GM19025 (cell line): ENCODE results near the gene FGF4.
"Not testable (repeated sequence)": the region's sequence is repeated elsewhere in the genome, so short reads cannot be mapped to it uniquely, and the experiment has no call there.

Experiments used
- ATAC-seq: cut with Tn5 transposase; IDR thresholded peaks from one replicate; pipeline ENCODE4 v1.9.1; 2021; ENCODE audit warnings: mild to moderate bottlenecking, low read depth, moderate library complexity; ENCODE audit not compliant: unreplicated experiment

FGF4 gene

DNA sequence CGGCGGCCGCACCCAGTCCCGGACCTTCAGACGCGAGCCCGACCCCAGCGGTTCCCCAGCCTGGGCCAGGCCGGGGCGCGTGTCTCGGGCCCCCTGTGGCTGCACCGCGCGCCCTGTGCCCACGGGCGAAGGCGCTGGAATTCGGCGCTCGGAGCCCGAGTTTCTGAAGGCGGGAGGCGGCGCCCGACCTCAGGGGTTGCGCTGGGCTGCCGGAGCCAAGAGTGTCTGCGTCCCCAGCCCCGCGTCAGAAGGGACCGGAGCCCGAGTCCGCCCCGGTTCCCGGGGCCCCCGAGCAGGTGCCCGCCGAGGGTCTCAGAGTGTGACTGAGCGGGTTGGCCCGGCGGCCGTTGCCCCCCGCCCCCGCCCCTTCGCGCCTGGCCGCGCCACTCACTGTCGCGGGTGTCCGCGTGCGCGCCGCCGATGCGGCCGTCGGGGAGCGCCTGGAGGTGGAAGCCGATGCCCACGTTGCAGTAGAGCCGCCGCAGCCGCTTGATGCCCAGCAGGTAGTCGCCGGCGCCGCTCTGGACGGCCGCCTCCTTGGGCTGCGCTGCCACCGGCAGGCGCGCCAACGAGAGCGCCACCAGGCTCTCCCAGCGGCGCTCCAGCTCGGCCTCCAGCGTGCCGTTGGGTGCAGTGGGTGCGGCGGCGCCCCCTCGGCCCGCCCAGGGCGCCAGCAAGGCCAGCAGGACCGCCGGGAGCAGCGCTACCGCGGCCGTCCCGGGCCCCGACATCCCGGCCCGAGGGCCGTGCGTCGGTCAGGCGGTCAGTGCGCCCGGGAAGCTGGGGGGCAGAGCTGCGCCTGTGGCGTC lies 583 bp downstream of the FGF4 start:
- ATAC-seq = no peak

DNA sequence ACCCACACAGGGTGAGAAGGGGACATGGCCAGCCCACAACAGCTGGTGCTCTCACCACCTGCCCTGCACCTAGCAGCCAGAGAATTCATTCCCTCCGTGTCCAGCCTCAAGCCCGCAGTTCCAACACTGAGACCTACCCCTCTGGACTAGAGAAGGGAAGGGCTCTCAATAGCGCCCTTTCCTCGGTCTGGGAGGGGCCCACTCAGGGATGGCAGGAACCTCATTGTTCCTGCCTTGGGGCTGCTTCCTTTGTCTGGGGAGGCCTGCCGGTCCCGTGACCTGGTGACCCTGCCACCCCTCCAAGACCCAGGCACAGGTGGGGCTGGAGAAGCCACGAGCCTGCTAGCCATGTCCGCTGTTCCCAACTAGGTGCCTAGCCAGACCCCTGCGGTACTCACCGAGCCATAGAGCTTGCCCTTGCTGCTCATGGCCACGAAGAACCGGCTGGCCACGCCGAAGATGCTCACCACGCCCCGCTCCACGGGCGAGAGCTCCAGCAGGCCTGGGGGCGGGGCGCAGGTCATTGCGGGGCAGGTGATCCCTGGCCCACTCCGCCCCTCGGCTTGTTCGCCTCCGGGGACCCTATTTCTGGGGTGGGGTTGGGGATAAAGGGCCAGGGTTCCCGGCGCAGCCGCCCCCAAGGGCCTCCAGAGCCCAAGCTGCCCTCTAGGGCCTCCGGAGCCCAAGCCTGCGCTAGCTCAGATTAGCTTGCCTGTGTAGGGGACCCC lies 1.4 kb downstream of the FGF4 start:
- ATAC-seq = no peak

DNA sequence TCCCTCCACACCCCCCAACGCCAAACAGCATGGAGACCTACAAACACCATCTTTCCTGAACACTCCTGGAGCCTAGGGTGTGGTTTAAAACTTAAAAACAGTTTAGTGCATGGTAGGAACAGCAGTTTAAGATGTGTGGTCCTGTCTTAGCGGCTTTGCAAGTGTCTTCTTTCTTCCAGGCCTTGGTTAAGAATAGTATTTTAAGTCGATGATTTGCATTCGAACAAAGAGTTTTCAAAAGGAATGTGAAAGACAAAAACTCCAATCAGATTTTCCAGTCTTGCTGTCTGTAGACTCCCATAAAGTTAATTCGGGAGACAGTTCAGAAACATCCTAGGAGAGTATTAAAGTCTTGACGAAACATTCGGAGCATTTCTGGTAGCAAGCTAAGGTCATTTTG lies 3.7 kb downstream of the FGF4 start:
- ATAC-seq = no peak

DNA sequence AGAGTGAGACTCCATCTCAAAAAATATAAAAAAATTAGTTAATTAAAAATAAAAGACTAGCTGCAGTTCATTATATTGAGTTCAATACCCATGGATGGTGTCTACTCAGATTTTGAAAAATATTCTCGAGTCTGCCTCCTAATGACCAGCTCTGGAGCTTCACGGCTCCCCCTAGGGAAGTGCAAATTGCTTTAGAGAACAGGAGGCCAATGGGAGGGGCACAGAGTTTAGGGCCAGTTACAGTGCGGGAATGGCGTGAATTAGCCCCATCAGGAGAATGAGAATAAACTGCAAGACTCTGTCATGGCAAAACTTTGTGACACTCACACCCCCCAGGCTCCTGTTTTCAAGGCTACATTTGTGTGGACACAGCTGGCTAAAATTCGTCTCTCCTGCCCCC lies 4.6 kb downstream of the FGF4 start:
- ATAC-seq = no peak

DNA sequence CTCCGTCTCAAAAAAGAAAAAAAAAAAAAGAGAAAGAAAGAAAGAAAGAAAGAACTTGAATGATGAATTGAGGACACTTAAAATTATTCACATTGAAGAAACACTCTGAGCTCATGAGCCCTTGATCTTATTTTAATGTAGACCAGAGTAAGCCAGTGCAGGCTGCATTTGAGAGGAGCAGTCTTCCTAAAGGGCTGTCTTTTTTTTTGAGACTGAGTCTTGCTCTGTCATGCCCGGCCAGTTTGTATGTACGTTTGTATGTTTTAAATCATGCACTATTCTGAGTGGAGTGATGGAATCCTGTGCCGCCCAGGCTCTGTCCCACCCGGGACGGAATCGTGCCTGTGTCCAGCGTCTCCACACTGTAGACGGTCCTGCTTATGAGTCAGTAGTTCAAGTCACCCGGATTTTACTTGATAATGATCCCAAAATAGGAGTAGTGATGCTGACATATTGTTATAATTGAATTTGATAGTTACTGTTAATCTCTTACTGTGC lies 9.6 kb downstream of the FGF4 start:
- ATAC-seq = no peak

DNA sequence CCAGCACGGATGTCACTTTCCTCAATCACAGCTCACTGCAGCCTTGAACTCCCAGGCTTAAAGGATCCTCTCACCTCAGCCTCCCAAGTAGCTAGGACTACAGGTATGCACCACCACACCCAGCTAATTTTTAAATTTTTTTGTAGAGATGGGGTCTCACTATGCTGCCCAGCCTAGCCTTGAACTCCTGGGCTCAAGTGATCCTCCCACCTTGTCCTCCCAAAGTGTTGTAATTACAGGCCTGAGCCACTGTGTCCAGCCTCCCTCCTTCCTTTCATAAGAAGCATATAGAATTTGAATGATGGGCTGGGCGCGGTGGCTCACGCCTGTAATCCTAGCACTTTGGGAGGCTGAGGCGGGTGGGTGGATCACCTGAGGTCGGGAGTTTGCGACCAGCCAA lies 10.2 kb downstream of the FGF4 start:
- not testable (repeated sequence) for ATAC-seq

DNA sequence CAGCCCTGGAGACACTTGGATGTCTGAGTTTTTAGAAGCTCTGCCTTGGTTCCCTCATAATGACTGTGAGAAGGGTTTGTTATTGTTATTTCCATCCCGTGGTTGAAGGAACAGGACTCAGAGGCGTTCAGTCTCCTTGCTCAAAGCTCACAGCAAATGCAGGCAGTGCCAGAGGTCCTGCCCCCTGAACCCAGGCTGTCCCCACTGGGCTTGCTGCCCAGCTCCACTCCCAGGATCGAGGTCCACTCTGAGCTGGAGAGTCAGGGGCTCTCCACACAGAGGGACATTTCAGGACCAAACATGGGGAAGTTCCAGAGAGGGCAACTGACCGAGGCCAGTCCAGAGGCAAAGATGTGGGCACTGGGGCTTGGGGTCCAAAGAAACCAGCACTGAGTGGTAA lies 14.8 kb downstream of the FGF4 start:
- ATAC-seq = no peak

DNA sequence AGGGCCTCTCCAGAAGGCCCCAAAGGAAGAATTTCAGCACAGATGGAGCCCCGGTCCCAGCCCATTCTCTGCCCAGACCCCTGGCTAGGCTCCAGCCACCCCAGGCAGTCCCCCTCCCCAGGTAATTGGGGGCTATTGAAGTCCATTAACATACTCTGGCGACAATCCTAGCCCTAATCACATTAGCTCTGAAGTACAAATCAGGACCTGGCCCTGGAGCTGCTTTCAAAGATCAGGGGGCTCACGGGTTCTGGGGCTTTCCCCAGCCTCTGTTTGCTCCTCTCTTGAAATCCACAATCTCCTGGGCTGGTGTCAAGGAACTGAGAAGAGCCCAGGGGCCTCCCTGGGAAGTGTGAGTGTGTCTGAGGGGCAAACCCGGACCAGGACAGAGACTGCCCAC lies 22.3 kb downstream of the FGF4 start:
- no peak for ATAC-seq

DNA sequence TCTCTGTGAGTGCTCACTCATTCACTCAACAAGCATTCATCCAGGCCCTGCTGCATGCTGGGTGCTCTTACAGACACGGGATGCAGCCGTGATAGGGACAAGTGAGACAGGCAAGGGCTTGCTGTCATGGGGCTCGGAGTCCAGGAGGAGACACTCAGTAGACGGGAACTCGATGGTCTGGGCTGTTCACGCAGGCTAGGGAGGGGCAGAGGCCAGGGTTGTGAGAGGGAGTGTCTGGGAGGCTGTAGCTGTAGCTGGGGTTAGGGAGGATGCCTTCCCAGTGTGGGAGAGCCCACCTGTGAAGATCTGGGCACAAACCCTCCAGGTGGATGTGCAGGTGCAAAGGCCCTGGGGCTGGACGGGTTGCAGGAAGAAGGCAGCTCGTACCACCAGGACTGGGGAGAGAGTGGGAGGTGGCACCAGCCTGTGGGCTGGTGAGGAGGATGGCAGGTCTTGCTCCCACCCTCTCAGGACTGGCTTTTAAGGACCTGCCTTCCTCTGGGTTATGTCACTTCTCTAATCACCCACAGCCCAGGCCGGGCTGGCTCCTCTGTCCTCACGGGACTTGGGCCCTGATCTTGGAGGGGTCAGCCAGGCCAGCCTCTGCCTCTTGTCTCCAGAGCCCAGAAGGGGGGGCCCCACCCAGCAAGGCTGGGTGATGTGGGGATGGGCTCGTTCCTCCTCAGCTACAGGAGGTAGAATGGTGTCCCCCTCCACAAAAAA lies 24.1 kb downstream of the FGF4 start:
- no peak for ATAC-seq

DNA sequence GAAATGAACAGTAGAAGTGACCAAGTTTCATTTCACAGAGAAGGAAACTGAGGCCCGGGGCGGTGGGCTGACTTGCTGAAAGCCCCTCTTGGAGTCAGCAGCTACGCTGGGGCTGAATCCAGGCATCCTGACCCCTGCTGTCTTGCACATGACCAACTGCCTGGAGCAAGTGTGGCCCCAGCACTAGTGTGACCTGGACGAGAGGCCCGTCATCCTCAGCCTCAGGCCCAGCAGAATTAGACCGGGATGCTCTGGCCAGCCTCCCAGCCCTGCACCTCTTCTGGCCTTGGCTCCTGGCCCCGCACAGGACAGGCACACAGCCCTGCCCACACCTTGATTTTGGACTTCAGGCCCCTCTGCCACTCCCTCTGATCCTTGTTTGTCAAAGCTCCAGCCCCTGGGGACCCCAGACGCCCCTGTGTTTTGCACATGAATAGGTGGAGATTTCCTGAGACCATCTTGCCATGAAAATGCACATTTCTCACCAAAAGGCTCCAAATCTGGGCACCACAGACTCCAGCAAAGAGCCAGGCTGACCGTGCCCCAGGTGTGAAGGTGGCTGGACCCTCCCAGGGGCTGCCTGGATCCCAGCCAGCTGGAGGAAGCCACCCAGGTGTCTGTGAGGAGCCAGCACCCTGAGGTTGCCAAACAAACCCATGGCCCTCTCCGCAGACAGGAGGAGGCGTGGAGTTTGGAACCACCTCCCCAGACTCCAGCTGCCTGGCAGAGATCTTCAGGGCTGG lies 24.9 kb downstream of the FGF4 start:
- no peak for ATAC-seq

DNA sequence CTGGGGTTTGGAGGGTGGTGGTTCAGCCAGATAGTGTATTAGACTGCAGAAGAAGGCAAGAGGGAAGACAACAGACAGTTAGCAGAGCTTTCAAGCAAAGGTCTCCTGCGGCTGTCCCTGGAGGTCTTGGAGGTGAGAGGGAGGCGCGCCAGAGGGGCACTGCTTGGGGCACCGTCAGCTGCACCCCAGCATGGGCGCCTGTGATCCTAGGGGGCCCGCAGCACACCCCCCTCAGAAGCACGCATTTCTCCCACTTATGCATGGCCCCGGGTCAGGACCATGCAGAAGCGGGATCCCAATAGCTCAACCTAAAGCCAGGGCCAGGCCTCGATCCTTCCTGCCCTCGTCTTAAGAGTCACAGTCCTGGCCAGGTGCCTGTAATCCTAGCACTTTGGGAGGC lies 26.5 kb downstream of the FGF4 start:
- ATAC-seq = no peak

DNA sequence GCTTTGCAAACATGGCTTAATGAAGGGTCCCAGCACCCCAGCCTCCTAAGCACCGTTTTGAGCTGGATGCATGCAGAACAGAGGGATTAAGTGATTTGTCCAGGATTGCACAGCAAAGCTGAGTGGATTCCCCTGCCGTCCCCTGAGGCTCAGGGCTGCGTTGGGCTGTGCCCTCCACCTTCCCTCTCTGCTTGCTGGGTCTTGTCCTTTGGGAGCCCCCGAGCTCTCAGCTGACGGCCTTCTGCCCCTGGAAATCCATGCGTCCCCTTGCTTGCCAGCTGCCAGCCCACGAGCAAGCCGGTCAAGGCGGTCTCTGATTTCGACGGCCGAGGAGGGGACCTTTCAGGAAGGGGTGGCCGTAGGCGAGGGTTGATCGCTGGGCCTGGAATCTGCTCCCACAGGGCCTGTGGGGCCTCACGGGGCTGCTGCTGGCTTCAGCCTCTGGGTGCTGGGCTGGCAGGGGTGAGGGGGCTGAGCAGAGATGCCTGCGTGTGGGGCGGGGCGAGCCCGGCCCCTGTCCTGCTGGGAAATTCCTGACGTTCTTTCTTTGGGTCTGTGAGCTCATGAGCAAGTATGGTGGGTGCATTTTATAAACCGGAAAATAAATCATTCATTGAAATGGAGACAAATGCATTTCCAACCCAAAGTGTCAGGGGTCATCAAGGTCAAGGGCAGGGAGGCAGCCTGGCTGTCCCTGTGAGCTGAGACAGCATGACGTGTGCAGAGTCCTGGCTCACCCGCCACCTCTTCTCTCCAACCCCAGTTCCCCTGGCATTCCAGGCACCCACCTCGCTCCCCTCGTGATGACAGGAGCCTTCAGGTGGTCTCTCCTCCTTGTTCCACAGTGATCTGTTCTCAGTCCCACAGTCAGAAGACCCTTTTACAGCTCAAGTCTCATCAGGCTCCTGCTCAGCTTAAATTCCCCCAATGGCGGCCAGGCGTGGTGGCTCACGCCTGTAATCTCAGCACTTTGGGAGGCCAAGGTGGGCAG lies 28.1 kb downstream of the FGF4 start:
- ATAC-seq = no peak

DNA sequence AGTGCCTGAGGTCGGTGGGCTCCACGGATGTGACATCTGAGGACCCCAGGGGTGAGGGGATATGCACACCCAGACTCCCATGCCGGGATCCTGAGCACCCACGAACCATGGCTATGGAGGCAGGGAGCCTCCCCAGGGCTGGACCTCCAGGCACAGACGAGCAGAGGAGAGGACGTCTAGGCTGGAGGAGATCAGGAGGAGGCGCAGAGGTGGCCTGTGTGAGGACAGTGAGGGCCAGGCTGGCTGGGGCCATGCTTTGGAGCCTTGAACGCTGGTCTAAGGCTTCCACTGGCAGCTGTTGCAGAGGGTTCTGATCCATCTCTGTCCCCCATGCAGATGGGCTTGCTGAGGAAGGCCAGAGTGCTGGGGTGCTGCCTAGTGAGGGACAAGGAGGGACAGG lies 29.0 kb downstream of the FGF4 start:
- no peak for ATAC-seq

DNA sequence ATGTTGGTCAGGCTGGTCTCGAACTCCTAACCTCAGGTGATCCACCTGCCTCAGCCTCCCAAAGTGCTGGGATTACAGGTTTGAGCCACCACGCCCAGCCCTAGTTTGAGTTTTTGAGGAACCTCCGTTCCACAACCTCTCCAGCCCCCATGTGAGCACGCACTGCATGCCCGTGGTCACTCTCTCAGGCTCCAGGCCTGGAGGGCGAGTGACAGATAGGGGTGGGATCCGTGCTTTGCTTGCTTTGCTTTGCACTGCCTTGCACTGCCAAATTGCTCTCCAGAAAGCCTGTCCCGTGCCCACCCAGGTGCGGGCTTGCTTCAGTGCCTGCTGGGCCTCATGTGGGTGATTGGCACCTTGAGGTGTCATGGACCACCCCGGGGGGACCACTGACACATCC lies 29.9 kb downstream of the FGF4 start:
- no peak for ATAC-seq

DNA sequence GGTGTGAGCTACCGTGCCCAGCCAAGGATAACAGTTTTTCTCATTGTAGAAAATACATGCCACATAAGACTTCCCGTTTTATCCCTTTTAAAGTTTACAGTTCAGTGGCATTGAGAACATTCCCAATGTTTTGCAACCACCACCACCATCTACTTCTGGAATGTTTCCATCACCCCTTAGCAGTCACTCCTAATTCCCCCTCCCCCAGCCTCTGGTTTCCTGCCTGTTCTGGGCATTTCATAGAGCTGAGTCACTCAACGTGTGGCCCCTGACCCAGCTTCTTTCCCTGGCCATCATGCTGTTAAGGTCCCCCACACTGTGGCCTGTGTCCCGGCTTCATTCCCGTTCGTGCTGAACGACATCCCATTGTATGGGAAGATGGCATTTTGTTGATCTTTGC lies 30.7 kb downstream of the FGF4 start:
- no peak for ATAC-seq

DNA sequence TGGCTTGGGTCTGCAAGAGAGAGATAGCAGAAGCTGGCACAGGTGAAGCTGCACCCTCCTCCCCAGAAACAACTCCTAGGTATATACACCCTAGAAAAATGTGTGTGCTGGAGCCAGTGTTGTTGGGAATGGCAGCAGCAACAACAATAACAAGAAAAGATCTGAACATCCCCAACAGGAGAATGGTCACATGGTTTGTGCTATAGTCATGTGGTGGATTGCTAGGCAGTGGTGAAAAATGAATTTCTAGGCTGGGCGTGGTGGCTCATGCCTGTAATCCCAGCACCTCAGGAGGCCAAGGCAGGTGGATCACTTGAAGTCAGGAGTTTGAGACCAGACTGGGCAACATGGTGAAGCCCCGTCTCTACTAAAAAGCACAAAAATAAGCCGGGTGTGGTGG lies 40.3 kb downstream of the FGF4 start:
- ATAC-seq = no peak

DNA sequence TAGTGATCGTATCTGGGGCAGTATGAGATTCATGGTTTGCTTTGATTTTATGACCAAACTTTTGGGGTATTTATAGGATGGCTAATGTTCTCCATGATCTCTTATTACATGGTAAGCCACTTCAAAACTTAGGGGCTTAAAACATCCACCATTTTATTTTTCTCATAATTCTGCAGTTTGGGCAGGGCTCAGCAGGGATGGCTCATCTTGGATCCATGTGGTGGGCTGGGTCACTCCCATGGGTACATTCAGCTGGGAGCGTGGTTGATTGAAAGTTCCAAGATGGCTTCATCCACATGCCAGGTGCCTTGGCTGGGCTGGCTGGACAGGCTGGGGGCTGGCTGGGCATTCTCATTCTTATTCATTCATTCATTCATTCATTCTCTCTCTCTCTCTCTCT lies 40.8 kb downstream of the FGF4 start:
- no peak for ATAC-seq

DNA sequence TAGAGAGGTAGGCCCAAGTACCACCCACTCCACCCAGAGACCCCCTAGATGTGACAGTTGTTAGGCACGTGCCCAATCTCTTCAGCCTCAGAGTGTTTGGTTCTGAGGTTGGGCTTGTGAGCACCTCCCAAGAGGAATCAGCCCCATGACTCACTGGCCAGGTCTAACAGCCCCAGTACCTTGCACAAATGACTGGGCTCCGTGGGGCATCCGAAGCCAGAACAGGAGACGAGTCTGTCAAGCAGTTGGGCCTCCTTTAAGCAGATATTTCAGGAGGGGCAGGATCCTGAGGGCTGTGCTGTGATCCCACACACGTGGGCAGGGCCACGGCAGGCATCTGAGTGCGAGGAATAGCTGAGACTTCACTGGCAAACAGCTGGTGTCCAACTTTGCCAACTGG lies 42.2 kb downstream of the FGF4 start:
- no peak for ATAC-seq

DNA sequence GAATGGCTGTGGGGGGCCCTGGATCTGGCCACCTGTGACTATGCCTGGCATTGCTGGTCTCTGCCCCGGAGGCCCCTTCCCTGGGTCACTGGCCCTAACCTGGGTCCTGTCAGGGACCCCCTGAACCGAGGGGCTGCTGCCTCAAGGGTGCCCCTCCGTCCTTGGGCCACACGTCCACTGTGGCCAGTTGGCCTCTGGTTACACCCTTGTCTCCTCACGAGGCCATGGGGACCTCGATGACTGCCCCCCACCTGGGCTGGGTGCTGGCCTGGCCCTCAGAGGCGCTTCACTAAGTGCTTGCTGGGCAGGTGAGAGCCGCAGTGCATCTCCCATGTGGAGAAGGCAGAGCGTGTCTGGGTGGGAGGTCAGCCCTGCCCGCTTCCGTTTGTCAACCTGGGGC lies 44.0 kb downstream of the FGF4 start:
- ATAC-seq = no peak

DNA sequence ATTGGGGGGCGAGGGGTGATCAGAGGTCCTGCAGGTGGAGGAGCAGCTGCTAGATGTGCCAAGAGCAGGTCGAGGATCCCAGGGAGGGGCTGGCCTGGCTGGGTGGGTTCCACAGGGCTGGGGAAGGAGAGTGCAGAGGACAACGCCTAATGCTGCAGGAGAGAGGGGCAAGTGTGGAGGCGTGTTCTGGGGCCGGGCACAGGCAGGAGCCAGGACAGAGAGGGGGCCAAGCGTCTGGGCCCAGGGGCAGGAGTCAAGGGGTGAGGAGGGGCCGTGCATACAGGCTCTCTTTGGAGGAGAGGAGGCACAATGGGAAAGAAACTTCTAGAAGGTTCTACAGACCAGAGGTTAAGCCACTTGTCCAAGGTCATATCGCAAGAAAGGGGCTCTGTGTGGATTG lies 44.6 kb downstream of the FGF4 start:
- no peak for ATAC-seq
